Globus pallidus (tissue), 1 donor: ENCODE data around the gene UCN3.
"Not testable (repeated sequence)": the region's sequence is repeated elsewhere in the genome, so short reads cannot be mapped to it uniquely, and the experiment has no call there.

ENCODE experiments used
- DNase-seq: peaks from one replicate; pipeline ENCODE4 v3.0.0-alpha.2; 2015; ENCODE audit warnings: low spot score

UCN3 gene

GRCh38 chr10:5410787-5411186 lies 46.0 kb downstream of the UCN3 start:
- not testable (repeated sequence) for DNase-seq

- DNase-seq: no peak
Observed at GRCh38 chr10:5411941-5412276, 47.1 kb downstream of the UCN3 start.

DNA sequence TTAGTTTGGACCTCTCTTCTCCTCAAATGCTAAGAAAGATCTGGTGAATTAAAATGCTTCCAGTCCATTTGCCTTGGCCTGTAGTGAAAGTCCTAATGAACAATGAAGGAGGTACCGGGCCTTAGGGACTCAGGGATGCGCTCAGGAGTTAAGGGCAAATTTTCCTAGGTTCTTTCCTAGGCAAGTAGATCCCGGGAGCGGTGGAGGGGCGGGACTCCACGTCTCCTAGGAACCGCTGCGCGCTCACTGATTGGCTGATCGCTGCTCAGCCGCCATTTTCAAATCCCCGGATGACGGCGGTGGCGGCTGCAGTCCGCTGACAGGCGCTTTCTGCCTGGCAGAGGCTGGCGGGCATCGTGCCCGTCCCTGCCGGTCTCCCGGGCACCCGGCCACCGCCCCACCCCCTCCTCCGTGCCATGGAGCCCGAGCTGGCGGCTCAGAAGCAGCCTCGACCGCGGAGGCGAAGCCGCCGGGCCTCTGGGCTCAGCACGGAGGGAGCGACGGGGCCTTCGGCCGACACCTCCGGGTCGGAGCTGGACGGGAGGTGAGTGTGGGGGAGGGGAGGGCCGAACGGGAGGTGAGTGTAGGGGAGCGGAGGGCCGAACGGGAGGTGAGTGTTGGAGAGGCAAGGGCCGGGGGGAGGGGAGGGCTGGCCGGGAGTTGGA lies 47.6 kb downstream of the UCN3 start, which contains the start of gene NET1:
TSS of gene NET1 (plus strand) at position 281 of the 665 bp plus-strand sequence. CDS start at position 417, 136 bp downstream.
- peak; percentile 92 for DNase-seq

DNA sequence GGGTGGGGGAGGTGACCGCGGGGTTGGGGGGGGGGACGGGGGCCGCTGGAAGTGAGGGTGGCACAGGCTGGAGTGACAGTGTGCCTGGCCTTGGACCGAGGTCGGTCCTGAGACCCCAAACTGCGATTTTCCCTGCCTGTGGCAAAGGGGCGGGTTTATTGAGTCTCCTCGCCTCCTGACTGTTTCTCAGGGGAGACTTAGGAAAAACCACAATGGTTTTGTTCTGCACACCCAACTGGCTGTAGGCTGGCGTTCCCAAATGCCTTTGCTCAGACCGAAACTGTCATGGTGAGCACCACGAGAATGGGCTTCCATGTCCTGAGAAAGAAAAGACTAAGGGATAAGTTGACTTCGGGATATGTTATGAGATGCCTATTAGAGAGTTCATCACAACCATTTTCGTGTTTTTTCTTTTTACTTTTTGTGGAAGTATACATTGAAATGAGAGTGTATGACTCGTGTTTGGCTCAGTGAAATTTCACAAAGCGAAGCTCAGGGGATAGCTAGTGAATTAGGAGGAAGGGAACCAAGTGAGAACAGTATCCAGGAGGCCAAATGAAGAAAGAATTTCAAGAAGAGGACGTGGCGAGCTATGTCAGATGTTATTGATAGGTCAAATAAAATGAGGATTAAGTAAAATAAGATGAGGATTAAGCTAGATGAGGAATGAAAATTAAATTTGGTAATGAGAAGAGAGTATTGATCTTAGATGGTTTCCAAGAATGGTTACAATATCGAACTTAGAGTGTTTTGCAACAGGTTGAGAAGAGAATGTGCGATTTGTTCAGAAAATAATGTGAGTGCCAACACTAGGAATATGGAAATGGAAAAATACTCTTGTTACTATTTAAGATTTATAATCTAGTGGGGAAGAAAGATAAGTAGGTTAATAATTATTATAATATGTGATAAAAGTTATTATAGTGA lies 48.5 kb downstream of the UCN3 start:
- DNase-seq: peak; percentile 37

DNA sequence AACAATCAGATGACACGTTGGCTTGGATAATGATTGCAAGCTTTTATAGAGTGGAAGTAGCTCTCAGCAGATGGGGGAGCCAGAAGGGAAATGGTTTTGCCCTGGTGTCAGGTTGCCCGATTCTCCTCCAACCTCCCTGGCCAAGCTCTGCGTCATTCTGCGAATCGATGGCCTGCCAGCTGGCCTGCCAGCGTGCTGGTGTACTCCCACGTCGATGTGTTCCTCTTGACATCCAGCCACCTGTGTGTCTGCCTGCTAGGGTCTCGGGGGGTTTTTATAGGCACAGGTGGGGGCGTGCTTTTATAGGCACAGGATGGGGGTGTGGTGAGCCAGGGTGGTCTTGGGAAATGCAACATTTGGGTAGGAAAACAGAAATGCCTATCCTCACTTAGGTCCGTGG lies 52.2 kb downstream of the UCN3 start:
- DNase-seq: no peak

- no peak for DNase-seq
Observed at GRCh38 chr10:5418584-5418983, 53.8 kb downstream of the UCN3 start.

GRCh38 chr10:5419466-5420094 lies 54.8 kb downstream of the UCN3 start:
- no peak for DNase-seq

DNA sequence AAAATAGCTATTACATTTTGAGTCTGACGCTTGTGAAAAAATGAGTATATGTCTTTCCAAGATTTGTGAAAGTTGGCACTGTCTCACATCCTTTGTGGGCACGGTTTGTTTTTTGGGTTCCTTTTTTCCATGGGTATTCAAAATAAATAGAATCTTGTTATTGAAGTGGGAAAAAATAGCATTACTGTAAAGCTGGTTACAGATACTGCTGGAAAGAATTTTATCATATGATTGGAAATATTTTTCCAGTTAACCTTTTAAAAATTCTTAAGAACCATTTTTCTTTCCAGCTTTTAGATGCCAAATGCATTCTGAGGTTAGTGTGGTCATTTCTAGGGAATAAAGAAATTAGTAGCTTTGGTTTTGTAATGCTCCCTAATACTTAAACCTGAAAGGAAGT lies 59.0 kb downstream of the UCN3 start:
- no peak for DNase-seq
